Measurements from ENCODE around the gene PLEKHM2.
"Not testable (repeated sequence)": the region's sequence is repeated elsewhere in the genome, so short reads cannot be mapped to it uniquely, and the experiment has no call there.

The PLEKHM2 gene

DNA sequence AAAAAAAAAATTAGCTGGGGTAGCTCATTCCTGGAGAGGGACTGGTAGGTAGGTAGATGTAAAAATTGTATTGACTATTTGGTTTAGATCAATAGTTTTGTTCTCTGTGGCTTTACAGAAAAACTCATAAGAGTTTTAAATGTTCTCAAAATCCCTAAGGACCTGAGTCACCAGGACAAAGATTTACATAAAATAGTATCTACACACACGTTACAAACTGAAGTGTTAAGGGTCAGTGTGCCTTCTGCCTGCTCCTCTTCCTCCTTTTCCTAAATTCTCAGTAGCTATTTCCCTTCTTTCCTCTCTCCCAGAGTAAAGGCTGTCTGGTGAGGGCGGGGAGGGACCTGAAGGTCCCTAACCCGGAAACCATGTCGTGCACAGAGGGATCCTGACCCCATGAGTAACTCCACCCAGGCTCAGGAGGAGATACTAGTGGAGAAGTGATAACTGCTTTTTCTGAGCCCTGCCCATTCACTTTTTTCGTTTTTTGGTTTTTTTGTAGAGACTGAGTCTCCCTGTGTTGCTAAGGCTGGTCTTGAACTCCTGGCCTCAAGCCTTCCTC, 8.1 kb downstream of the PLEKHM2 start:
- Histone ChIP-seq H3K4me3 (no peak overlapping the region), H3K27ac (peak overlapping the region; percentile 16 to 73)
- TF ChIP-seq, protein P1, sequence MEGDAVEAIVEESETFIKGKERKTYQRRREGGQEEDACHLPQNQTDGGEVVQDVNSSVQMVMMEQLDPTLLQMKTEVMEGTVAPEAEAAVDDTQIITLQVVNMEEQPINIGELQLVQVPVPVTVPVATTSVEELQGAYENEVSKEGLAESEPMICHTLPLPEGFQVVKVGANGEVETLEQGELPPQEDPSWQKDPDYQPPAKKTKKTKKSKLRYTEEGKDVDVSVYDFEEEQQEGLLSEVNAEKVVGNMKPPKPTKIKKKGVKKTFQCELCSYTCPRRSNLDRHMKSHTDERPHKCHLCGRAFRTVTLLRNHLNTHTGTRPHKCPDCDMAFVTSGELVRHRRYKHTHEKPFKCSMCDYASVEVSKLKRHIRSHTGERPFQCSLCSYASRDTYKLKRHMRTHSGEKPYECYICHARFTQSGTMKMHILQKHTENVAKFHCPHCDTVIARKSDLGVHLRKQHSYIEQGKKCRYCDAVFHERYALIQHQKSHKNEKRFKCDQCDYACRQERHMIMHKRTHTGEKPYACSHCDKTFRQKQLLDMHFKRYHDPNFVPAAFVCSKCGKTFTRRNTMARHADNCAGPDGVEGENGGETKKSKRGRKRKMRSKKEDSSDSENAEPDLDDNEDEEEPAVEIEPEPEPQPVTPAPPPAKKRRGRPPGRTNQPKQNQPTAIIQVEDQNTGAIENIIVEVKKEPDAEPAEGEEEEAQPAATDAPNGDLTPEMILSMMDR (IDR thresholded peaks at IDR 0.05): no peak
- no peak for DNase-seq (ENCODE audit: low spot score)

- H3K27ac ChIP-seq: peak overlapping the region; percentile 24 to 37
- TF ChIP-seq, protein P1 (IDR thresholded peaks at IDR 0.05): no peak
- no peak for DNase-seq (ENCODE audit: low spot score)
- no peak overlapping the region for H3K4me3 ChIP-seq
Measured at GRCh38 chr1:15693371-15693770, 9.3 kb downstream of the PLEKHM2 start.

DNA sequence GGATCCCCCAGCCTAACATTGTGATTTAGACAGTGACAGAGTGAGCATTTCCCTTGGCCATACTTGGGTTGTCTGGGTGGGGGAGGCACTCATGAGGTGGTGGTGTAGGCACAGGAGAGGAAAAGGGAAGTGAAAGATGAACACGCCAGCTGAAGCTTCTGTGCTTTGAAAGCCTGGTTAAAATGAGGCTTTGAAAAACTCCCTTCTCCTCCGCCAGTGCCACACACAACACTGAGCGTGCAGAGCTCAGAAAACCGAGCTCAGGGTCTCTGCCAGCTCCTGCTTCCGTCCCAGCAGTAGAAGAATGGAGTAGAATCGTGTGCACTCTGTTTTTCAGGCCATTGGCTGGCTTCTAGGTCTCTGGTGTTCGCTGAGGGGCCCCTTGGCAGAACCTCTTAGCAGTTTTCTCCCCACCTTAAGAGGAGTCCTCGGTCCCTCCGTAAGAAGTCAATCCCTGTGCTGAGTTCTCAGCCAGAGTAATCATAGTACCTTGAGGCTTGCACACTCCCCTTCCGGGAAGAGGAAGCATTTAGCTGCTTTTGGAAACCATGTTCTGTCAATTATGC, 12.9 kb downstream of the PLEKHM2 start:
- peak overlapping the region; percentile 15 to 19 for H3K27ac ChIP-seq
- TF ChIP-seq, protein P1 (IDR thresholded peaks at IDR 0.05): no peak
- no peak overlapping the region for H3K4me3 ChIP-seq
- DNase-seq (ENCODE audit: low spot score): no peak

DNA sequence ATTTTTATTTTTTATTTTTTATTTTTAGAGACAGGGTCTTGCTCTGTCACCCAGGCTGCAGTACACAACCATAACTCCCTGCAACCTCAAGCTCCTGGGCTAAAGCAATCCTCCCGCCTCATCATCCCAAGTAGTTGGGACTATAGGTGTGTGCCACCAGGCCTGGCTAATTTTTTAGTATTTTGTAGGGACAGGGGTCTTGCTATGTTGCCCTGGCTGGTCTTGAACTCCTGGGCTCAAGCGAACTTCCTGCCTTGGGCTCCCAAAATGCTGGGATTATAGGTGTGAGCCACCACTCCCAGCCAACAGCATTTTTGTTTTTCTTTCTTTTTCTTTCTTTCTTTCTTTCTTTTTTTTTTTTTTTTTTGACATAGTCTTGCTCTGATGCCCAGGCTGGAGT, 14.1 kb downstream of the PLEKHM2 start:
- no peak overlapping the region for H3K27ac ChIP-seq
- no peak for DNase-seq (ENCODE audit: low spot score)
- no peak overlapping the region for H3K4me3 ChIP-seq
- TF ChIP-seq, protein P1 (IDR thresholded peaks at IDR 0.05): no peak

DNA sequence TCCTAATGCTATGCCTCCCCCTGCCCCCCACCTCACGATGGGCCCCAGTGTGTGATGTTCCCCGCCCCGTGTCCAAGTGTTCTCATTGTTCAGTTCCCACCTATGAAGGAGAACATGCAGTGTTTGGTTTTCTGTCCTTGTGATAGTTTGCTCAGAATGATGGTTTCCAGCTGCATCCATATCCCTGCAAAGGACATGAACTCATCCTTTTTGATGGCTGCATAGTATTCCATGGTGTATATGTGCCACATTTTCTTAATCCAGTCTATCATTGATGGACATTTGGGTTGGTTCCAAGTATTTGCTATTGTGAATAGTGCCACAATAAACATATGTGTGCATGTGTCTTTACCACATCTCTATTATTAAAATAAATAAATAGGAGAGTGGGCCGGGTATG, 15.2 kb downstream of the PLEKHM2 start:
- H3K4me3 ChIP-seq; H3K27ac ChIP-seq; DNase-seq (ENCODE audit: low spot score): not testable (repeated sequence)

GRCh38 chr1:15700508-15700907, 16.4 kb downstream of the PLEKHM2 start:
- peak overlapping the region; percentile 16 for H3K4me3 ChIP-seq
- no peak for DNase-seq (ENCODE audit: low spot score)
- TF ChIP-seq, protein P1 (IDR thresholded peaks at IDR 0.05): no peak
- peak overlapping the region in 1 of 2 donors; percentile 32 for H3K27ac ChIP-seq

DNA sequence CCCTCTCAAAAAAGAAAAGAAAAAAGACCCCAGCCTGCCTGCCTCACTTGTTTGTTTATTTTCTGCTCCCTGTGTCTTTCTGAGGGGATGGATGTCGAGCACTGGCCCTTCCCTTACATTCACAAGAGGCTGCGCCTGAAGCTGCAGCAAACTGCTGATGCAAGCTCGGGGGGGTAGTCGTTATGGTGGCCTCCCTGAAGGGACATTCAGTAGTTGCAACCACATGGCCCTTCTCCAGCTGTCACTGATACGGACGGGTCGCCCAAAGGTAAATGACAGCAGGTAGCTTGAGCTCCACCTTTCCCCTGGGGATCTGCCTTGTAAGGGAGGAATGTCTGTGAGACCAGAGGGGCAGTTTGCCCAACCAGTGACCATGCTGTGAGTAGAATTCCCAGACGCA, 17.7 kb downstream of the PLEKHM2 start:
- H3K4me3 ChIP-seq: no peak overlapping the region
- peak overlapping the region in 1 of 2 donors; percentile 45 for H3K27ac ChIP-seq
- no peak for DNase-seq (ENCODE audit: low spot score)
- TF ChIP-seq, protein P1 (IDR thresholded peaks at IDR 0.05): no peak
